ENCODE measurements around the gene SLC7A9. TPM values are rescaled to one million over a fixed set of nuclear protein-coding genes. Genes with fewer than 3 reads are reported as not detected.

Gene SLC7A9
- total and polyA plus RNA-seq, 10 of the 15 experiments (the other 5 are each of a cell fraction or from before 2014, with no cell fraction given), result 0.13 to 0.17 TPM; not detected in 8

DNA sequence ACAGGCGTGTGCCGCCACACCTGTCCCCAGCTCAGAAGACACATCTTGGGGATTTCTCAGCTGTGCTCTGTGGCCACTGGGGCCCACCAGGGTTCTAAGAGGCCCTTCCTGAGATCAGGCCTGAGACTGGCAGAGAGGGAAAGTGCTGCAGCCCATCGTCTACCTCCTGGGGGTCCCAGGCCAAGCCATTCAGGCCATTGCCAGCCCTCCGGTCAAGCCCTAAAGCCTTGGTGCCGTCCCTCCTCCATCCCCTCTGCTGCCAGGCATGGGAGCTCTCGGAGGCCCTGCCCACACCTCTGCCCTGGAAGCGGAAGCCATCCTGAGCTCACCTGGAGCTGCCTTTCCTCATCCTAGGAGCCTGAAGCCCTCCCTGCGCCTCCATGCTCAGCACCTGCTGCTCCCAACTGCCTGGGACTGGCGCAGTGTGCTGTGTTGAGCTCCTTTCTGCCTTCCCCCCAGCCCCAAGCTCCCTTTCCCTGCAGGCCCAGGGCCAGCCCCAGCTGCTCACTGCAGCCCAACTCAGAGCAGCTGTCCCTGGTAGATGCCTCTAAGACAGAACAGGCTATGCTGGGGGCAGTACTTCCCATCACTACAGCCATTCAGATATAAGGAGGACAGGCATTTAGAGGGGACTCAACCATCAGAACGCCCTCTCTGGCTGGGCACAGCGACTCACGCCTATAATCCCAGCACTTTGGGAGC lies 2.9 kb downstream of the SLC7A9 start (continued):
- TF ChIP-seq, protein P1, sequence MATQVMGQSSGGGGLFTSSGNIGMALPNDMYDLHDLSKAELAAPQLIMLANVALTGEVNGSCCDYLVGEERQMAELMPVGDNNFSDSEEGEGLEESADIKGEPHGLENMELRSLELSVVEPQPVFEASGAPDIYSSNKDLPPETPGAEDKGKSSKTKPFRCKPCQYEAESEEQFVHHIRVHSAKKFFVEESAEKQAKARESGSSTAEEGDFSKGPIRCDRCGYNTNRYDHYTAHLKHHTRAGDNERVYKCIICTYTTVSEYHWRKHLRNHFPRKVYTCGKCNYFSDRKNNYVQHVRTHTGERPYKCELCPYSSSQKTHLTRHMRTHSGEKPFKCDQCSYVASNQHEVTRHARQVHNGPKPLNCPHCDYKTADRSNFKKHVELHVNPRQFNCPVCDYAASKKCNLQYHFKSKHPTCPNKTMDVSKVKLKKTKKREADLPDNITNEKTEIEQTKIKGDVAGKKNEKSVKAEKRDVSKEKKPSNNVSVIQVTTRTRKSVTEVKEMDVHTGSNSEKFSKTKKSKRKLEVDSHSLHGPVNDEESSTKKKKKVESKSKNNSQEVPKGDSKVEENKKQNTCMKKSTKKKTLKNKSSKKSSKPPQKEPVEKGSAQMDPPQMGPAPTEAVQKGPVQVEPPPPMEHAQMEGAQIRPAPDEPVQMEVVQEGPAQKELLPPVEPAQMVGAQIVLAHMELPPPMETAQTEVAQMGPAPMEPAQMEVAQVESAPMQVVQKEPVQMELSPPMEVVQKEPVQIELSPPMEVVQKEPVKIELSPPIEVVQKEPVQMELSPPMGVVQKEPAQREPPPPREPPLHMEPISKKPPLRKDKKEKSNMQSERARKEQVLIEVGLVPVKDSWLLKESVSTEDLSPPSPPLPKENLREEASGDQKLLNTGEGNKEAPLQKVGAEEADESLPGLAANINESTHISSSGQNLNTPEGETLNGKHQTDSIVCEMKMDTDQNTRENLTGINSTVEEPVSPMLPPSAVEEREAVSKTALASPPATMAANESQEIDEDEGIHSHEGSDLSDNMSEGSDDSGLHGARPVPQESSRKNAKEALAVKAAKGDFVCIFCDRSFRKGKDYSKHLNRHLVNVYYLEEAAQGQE (IDR thresholded peaks at IDR 0.05; ENCODE audit: low read depth, low read length), result no peak

GRCh38 chr19:32866061-32866460 lies 3.5 kb downstream of the SLC7A9 start:
- no peak overlapping the region for H3K27ac ChIP-seq (ENCODE audit: control insufficient read depth, insufficient read depth)
- H3K36me3 ChIP-seq (ENCODE audit: control insufficient read depth in 2 of 2, insufficient read depth in 2 of 2, low read length in 1 of 2), result no peaks in the 10 kb centered on the region
- no peaks in the 10 kb centered on the region for H3K27me3 ChIP-seq (replicated peaks in 1 of 2; ENCODE audit: control insufficient read depth in 2 of 2, insufficient read depth in 2 of 2, low read length in 1 of 2)
- intact Hi-C loops (cut with micrococcal nuclease; ENCODE audit: unreplicated experiment), result no loop called here
- TF ChIP-seq, protein P2, sequence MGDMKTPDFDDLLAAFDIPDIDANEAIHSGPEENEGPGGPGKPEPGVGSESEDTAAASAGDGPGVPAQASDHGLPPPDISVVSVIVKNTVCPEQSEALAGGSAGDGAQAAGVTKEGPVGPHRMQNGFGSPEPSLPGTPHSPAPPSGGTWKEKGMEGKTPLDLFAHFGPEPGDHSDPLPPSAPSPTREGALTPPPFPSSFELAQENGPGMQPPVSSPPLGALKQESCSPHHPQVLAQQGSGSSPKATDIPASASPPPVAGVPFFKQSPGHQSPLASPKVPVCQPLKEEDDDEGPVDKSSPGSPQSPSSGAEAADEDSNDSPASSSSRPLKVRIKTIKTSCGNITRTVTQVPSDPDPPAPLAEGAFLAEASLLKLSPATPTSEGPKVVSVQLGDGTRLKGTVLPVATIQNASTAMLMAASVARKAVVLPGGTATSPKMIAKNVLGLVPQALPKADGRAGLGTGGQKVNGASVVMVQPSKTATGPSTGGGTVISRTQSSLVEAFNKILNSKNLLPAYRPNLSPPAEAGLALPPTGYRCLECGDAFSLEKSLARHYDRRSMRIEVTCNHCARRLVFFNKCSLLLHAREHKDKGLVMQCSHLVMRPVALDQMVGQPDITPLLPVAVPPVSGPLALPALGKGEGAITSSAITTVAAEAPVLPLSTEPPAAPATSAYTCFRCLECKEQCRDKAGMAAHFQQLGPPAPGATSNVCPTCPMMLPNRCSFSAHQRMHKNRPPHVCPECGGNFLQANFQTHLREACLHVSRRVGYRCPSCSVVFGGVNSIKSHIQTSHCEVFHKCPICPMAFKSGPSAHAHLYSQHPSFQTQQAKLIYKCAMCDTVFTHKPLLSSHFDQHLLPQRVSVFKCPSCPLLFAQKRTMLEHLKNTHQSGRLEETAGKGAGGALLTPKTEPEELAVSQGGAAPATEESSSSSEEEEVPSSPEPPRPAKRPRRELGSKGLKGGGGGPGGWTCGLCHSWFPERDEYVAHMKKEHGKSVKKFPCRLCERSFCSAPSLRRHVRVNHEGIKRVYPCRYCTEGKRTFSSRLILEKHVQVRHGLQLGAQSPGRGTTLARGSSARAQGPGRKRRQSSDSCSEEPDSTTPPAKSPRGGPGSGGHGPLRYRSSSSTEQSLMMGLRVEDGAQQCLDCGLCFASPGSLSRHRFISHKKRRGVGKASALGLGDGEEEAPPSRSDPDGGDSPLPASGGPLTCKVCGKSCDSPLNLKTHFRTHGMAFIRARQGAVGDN (IDR thresholded peaks at IDR 0.05), result no peak
- TF ChIP-seq CHD1 (IDR thresholded peaks at IDR 0.05; ENCODE audit: low read depth, low read length) (no peak), SUZ12 (IDR thresholded peaks at IDR 0.05; ENCODE audit: unreplicated experiment) (no peak), GATAD2B (conservative IDR thresholded peaks at IDR 0.05; ENCODE audit: low read depth) (no peak)
- TF ChIP-seq, protein P3, sequence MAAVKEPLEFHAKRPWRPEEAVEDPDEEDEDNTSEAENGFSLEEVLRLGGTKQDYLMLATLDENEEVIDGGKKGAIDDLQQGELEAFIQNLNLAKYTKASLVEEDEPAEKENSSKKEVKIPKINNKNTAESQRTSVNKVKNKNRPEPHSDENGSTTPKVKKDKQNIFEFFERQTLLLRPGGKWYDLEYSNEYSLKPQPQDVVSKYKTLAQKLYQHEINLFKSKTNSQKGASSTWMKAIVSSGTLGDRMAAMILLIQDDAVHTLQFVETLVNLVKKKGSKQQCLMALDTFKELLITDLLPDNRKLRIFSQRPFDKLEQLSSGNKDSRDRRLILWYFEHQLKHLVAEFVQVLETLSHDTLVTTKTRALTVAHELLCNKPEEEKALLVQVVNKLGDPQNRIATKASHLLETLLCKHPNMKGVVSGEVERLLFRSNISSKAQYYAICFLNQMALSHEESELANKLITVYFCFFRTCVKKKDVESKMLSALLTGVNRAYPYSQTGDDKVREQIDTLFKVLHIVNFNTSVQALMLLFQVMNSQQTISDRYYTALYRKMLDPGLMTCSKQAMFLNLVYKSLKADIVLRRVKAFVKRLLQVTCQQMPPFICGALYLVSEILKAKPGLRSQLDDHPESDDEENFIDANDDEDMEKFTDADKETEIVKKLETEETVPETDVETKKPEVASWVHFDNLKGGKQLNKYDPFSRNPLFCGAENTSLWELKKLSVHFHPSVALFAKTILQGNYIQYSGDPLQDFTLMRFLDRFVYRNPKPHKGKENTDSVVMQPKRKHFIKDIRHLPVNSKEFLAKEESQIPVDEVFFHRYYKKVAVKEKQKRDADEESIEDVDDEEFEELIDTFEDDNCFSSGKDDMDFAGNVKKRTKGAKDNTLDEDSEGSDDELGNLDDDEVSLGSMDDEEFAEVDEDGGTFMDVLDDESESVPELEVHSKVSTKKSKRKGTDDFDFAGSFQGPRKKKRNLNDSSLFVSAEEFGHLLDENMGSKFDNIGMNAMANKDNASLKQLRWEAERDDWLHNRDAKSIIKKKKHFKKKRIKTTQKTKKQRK (IDR thresholded peaks at IDR 0.05; ENCODE audit: low read depth, low read length), result no peak
- TF ChIP-seq, protein P4, sequence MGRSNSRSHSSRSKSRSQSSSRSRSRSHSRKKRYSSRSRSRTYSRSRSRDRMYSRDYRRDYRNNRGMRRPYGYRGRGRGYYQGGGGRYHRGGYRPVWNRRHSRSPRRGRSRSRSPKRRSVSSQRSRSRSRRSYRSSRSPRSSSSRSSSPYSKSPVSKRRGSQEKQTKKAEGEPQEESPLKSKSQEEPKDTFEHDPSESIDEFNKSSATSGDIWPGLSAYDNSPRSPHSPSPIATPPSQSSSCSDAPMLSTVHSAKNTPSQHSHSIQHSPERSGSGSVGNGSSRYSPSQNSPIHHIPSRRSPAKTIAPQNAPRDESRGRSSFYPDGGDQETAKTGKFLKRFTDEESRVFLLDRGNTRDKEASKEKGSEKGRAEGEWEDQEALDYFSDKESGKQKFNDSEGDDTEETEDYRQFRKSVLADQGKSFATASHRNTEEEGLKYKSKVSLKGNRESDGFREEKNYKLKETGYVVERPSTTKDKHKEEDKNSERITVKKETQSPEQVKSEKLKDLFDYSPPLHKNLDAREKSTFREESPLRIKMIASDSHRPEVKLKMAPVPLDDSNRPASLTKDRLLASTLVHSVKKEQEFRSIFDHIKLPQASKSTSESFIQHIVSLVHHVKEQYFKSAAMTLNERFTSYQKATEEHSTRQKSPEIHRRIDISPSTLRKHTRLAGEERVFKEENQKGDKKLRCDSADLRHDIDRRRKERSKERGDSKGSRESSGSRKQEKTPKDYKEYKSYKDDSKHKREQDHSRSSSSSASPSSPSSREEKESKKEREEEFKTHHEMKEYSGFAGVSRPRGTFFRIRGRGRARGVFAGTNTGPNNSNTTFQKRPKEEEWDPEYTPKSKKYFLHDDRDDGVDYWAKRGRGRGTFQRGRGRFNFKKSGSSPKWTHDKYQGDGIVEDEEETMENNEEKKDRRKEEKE (IDR thresholded peaks at IDR 0.05), result no peak
- no peaks in the 10 kb centered on the region for H4K20me1 ChIP-seq (ENCODE audit: control insufficient read depth, insufficient read depth)
- WGBS (ENCODE audit: insufficient coverage, insufficient replicate concordance, low lambda C conversion rate, missing lambda C conversion rate), result 11% methylated on average over 7 of the region's 7 CpGs
- SMC1A ChIA-PET (ENCODE audit: uncharacterized antibody, unreplicated experiment), result interaction anchor here (0.6 kb wide), 1 partner anchor 1189 kb away, joined by 3 read pairs; no protein-coding TSS in a partner anchor
- no peak overlapping the region for H2AFZ ChIP-seq (ENCODE audit: control insufficient read depth, low read depth, low read length)
- no peak overlapping the region for H3K4me3 ChIP-seq
- in situ Hi-C loops (cut with MboI), result no loop called here
- H3K9ac ChIP-seq (ENCODE audit: control insufficient read depth, insufficient read depth, low read length), result no peak overlapping the region
- no peaks in the 10 kb centered on the region for H3K9me3 ChIP-seq (replicated peaks; ENCODE audit: control insufficient read depth, insufficient read depth, low read length)
- CTCF ChIA-PET, result no interaction called here
- POLR2A ChIA-PET, result no interaction called here
- H3K79me2 ChIP-seq (ENCODE audit: control insufficient read depth, insufficient read depth, low read length), result no peaks in the 10 kb centered on the region
- FAIRE-seq (no peak), ATAC-seq (no peak), DNase-seq (ENCODE audit: low read depth, low spot score) (no peak)
- no peak overlapping the region for H3K4me2 ChIP-seq (ENCODE audit: control insufficient read depth, insufficient read depth)
- no TSS peak for BruUV-seq (replicated peaks)
- RAD21 ChIA-PET (ENCODE audit: unreplicated experiment), result no interaction called here
- H3K4me1 ChIP-seq (ENCODE audit: control insufficient read depth, insufficient read depth, low read length), result no peaks in the 10 kb centered on the region
